Hepatocyte (in vitro differentiated cells): ENCODE measurements around the gene EPHA2. TPM values are rescaled to one million over a fixed set of nuclear protein-coding genes. Genes with fewer than 3 reads are reported as not detected.

ENCODE experiments used
- DNase-seq: peaks from one replicate; pipeline ENCODE4 v3.0.0-alpha.2; 2016; ENCODE audit warnings: low spot score
- H2AFZ ChIP-seq: fragments of 200-600 bp; sonication (generic); 2 replicates; pipeline ENCODE4 v1.6.0; 2016; ENCODE audit warnings: antibody characterized with exemption, mild to moderate bottlenecking
- H3K27ac ChIP-seq: fragments of 200-600 bp; sonication (generic); 2 replicates; pipeline ENCODE4 v1.5.1; 2016; ENCODE audit warnings: mild to moderate bottlenecking
- H3K27me3 ChIP-seq: fragments of 200-600 bp; sonication (generic); 2 replicates; pipeline ENCODE4 v1.6.1; 2016
- H3K36me3 ChIP-seq: fragments of 200-600 bp; sonication (generic); replicated peaks from 2 replicates; pipeline ENCODE4 v1.5.1; 2016; ENCODE audit warnings: low read depth; ENCODE audit not compliant: insufficient read depth
- H3K4me1 ChIP-seq: fragments of 200-600 bp; sonication (generic); 2 replicates; pipeline ENCODE4 v1.5.1; 2016; ENCODE audit warnings: mild to moderate bottlenecking, moderate library complexity; ENCODE audit not compliant: insufficient read depth
- H3K4me2 ChIP-seq: fragments of 200-600 bp; sonication (generic); 2 replicates; pipeline ENCODE4 v1.6.0; 2016
- H3K4me3 ChIP-seq: fragments of 200-600 bp; sonication (generic); 2 replicates; pipeline ENCODE4 v1.5.1; 2016; ENCODE audit warnings: mild to moderate bottlenecking
- H3K79me2 ChIP-seq: fragments of 200-600 bp; sonication (generic); 2 replicates; pipeline ENCODE4 v1.6.0; 2017; ENCODE audit warnings: mild to moderate bottlenecking
- H3K9me2 ChIP-seq: fragments of 200-600 bp; sonication (generic); replicated peaks from 2 replicates; pipeline ENCODE4 v1.6.0; 2017; ENCODE audit warnings: mild to moderate bottlenecking; ENCODE audit not compliant: insufficient read depth
- H3K9me3 ChIP-seq: fragments of 200-600 bp; sonication (generic); 2 replicates; pipeline ENCODE4 v1.5.1; 2016; ENCODE audit warnings: low read depth, mild to moderate bottlenecking
- H4K20me1 ChIP-seq: fragments of 200-600 bp; sonication (generic); 2 replicates; pipeline ENCODE4 v1.6.0; 2016; ENCODE audit warnings: mild to moderate bottlenecking; ENCODE audit not compliant: insufficient read depth, poor library complexity, severe bottlenecking
- CTCF ChIP-seq: fragments of 200-600 bp; sonication (generic); IDR thresholded peaks from 2 replicates; pipeline ENCODE4 v1.5.1; 2016; ENCODE audit warnings: antibody characterized with exemption, mild to moderate bottlenecking; ENCODE audit not compliant: poor library complexity
- EZH2 ChIP-seq: fragments of 200-600 bp; sonication (generic); IDR thresholded peaks from 2 replicates; pipeline ENCODE4 v1.6.1; 2016; ENCODE audit warnings: antibody characterized with exemption, mild to moderate bottlenecking, borderline replicate concordance
- EZH2phosphoT487 ChIP-seq: fragments of 200-600 bp; sonication (generic); IDR thresholded peaks from one replicate; pipeline ENCODE4 v1.6.1; 2018; ENCODE audit warnings: antibody characterized with exemption, mild to moderate bottlenecking, low read depth, moderate library complexity; ENCODE audit not compliant: unreplicated experiment, severe bottlenecking
- WGBS: methylation state at CpG from one replicate; pipeline ENCODE4 v1.1.6; 2016; ENCODE audit warnings: low lambda C conversion rate; ENCODE audit errors: missing lambda C conversion rate; 5-methylcytosine and 5-hydroxymethylcytosine counted together
- polyA plus RNA-seq: library from polyadenylated mRNA; unstranded; fragments of >200 nt; fragmentation: Nextera tagmentation; extraction: Ambion mirVana; gene quantifications from 2 replicates; pipeline ENCODE4 v1.2.1, GENCODE V29; 2016
- total RNA-seq: library from RNA; depleted of rRNA; stranded (reverse); fragments of >200 nt; gene quantifications from 2 replicates; pipeline ENCODE4 v1.2.3, GENCODE V29; 2014

EPHA2 gene
- total and polyA plus RNA-seq, 2 experiments from 2014 or later, result 20.4 to 27.3 TPM

GRCh38 chr1:16142383-16142995 lies 13.4 kb downstream of the EPHA2 start:
- Histone ChIP-seq H3K27ac (no peak overlapping the region), H3K4me1 (peaks cover 71% of the 10 kb centered on the region), H3K4me2 (no peak overlapping the region), H3K27me3 (no peaks in the 10 kb centered on the region), H3K9me3 (no peaks in the 10 kb centered on the region), H3K4me3 (no peak overlapping the region), H3K36me3 (no peaks in the 10 kb centered on the region), H3K79me2 (peaks cover 47% of the 10 kb centered on the region), H4K20me1 (peaks cover 5% of the 10 kb centered on the region), H2AFZ (no peak overlapping the region), H3K9me2 (no peaks in the 10 kb centered on the region)
- DNase-seq, result no peak
- 93% methylated on average over 3 of the region's 5 CpGs for WGBS
- TF ChIP-seq EZH2 (no peak), CTCF (no peak), EZH2phosphoT487 (no peak)

GRCh38 chr1:16141573-16142336 lies 14.1 kb downstream of the EPHA2 start:
- no peak overlapping the region for H3K4me2 ChIP-seq
- H2AFZ ChIP-seq, result no peak overlapping the region
- TF ChIP-seq EZH2 (no peak), CTCF (no peak), EZH2phosphoT487 (no peak)
- no peaks in the 10 kb centered on the region for H3K9me2 ChIP-seq
- peaks cover 64% of the 10 kb centered on the region for H3K4me1 ChIP-seq
- no peak for DNase-seq
- WGBS, result 40% methylated on average over 16 of the region's 16 CpGs
- H3K79me2 ChIP-seq, result peaks cover 43% of the 10 kb centered on the region
- H3K27ac ChIP-seq, result peak overlapping the region; percentile 70
- H4K20me1 ChIP-seq, result peaks cover 5% of the 10 kb centered on the region
- H3K4me3 ChIP-seq, result no peak overlapping the region
- no peaks in the 10 kb centered on the region for H3K9me3 ChIP-seq
- no peaks in the 10 kb centered on the region for H3K27me3 ChIP-seq
- H3K36me3 ChIP-seq, result no peaks in the 10 kb centered on the region

GRCh38 chr1:16140068-16140596 lies 15.7 kb downstream of the EPHA2 start:
- no peak overlapping the region for H2AFZ ChIP-seq
- H4K20me1 ChIP-seq, result peaks cover 5% of the 10 kb centered on the region
- H3K27me3 ChIP-seq, result no peaks in the 10 kb centered on the region
- H3K4me2 ChIP-seq, result peak overlapping the region; percentile 45
- TF ChIP-seq EZH2 (no peak), EZH2phosphoT487 (no peak), CTCF (no peak)
- peaks cover 36% of the 10 kb centered on the region for H3K79me2 ChIP-seq
- no peaks in the 10 kb centered on the region for H3K9me3 ChIP-seq
- H3K36me3 ChIP-seq, result no peaks in the 10 kb centered on the region
- H3K9me2 ChIP-seq, result no peaks in the 10 kb centered on the region
- H3K4me1 ChIP-seq, result peaks cover 49% of the 10 kb centered on the region
- no peak overlapping the region for H3K4me3 ChIP-seq
- 95% methylated on average over 7 of the region's 7 CpGs for WGBS
- peak overlapping the region; percentile 70 for H3K27ac ChIP-seq
- no peak for DNase-seq
